T-cell (primary cell): ENCODE results near the gene STMN3. TPM values are rescaled to one million over a fixed set of nuclear protein-coding genes. Genes with fewer than 3 reads are reported as not detected.
"Not testable (repeated sequence)": the region's sequence is repeated elsewhere in the genome, so short reads cannot be mapped to it uniquely, and the experiment has no call there.

Experiments
- ATAC-seq, 4 experiments: fragments of 200-7000 bp in 3 of 4; fragments of 150-1000 bp in 1 of 4; cut with Tn5 transposase; replicated peaks in 1 of 4; 1 replicate in 3 of 4; 2 replicates in 1 of 4; pipeline ENCODE4 v1.10.0; 2021; ENCODE audit warnings: moderate library complexity in 3 of 4, mild to moderate bottlenecking in 2 of 4, moderate number of reproducible peaks in 1 of 4
- CTCF ChIA-PET, 2 donors: fragments of 300-600 bp; sonication (Branson Sonifier 250); formaldehyde crosslinking; loops; one replicate each; lab custom pipeline; 2022; ENCODE audit warnings: antibody characterized with exemption in 2 of 2; lab: Charles Lee
- POLR2A ChIA-PET, 2 donors: fragments of 300-600 bp; sonication (Branson Sonifier 250); formaldehyde crosslinking; loops; one replicate each; lab custom pipeline; 2022; ENCODE audit warnings: antibody characterized with exemption in 2 of 2; lab: Charles Lee
- DNase-seq, 35 experiments: peaks; one replicate each; pipeline versions ENCODE4 v3.0.0 to v3.0.0-alpha.2; 2013 to 2023
- H3K27ac ChIP-seq: one replicate; pipeline ENCODE4 v1.5.1; 2013; ENCODE audit warnings: low read length
- H3K27me3 ChIP-seq, 2 experiments: replicated peaks in 1 of 2; 1 replicate in 1 of 2; 2 replicates in 1 of 2; pipeline versions ENCODE4 v1.6.1 to v1.7.0; 2013; ENCODE audit warnings: low read length in 1 of 2, mixed read lengths in 1 of 2; ENCODE audit not compliant: control insufficient read depth in 2 of 2, insufficient read depth in 2 of 2; ENCODE audit errors: extremely low read depth in 1 of 2
- H3K36me3 ChIP-seq, 2 donors: 1 replicate in 1 of 2; 2 replicates in 1 of 2; pipeline versions ENCODE4 v1.6.1 to v1.7.0; 2013; ENCODE audit warnings: low read length in 1 of 2; ENCODE audit not compliant: control insufficient read depth in 2 of 2, insufficient read depth in 1 of 2; ENCODE audit errors: extremely low read depth in 1 of 2
- H3K4me1 ChIP-seq, 2 experiments: 1 replicate in 1 of 2; 2 replicates in 1 of 2; pipeline versions ENCODE4 v1.6.1 to v1.7.0; 2013; ENCODE audit warnings: low read length in 2 of 2, mixed read lengths in 1 of 2; ENCODE audit not compliant: insufficient read depth in 2 of 2, control insufficient read depth in 1 of 2; ENCODE audit errors: extremely low read depth in 1 of 2
- H3K4me3 ChIP-seq, 2 donors: 1 replicate in 1 of 2; 2 replicates in 1 of 2; pipeline versions ENCODE4 v1.5.1 to v1.7.0; 2013; ENCODE audit warnings: mild to moderate bottlenecking in 2 of 2, low read length in 1 of 2, moderate library complexity in 1 of 2; ENCODE audit not compliant: control insufficient read depth in 1 of 2; ENCODE audit errors: extremely low read depth in 1 of 2
- H3K9me3 ChIP-seq: 2 replicates; pipeline ENCODE4 v1.7.0; 2013
- H3K27ac Mint-ChIP-seq, 2 donors: one replicate each; pipeline ENCODE4 v1.8.0; 2020 to 2021; ENCODE audit warnings: mild to moderate bottlenecking in 2 of 2, mixed read lengths in 2 of 2
- H3K27me3 Mint-ChIP-seq, 2 donors: one replicate each; pipeline ENCODE4 v1.8.0; 2021 to 2022; ENCODE audit warnings: mixed read lengths in 2 of 2
- H3K36me3 Mint-ChIP-seq: one replicate; pipeline ENCODE4 v1.8.0; 2021; ENCODE audit warnings: mixed read lengths
- H3K4me1 Mint-ChIP-seq, 3 donors: one replicate each; pipeline ENCODE4 v1.8.0; 2020 to 2022; ENCODE audit warnings: mixed read lengths in 3 of 3, mild to moderate bottlenecking in 1 of 3
- H3K4me3 Mint-ChIP-seq, 3 donors: one replicate each; pipeline ENCODE4 v1.8.0; 2020 to 2022; ENCODE audit warnings: mild to moderate bottlenecking in 3 of 3, mixed read lengths in 3 of 3, moderate library complexity in 3 of 3
- H3K9me3 Mint-ChIP-seq, 3 donors: one replicate each; pipeline ENCODE4 v1.8.0; 2020 to 2022; ENCODE audit warnings: mixed read lengths in 3 of 3
- WGBS: methylation state at CpG from one replicate; pipeline ENCODE4 v1.1.5; 2013; ENCODE audit warnings: missing lambda C conversion rate; ENCODE audit not compliant: insufficient coverage; 5-methylcytosine and 5-hydroxymethylcytosine counted together
- total RNA-seq, 35 experiments: library from RNA in 6 of 35; stranded (reverse) in 6 of 35; fragments of 120-200 nt in 1 of 35; gene quantifications; one replicate each; pipeline versions ENCODE4 v1.2.1 to v1.2.4 and lab custom pipeline; 2013 to 2026

Gene STMN3
- total RNA-seq, 5 donors from 2014 or later (not counting 1 experiment from before 2014, with no cell fraction given) = 92.9 to 121 (median 107) TPM

GRCh38 chr20:63612276-63612931 is 40.8 kb downstream of the STMN3 start:
- H3K27me3 Mint-ChIP-seq = no peaks in the 10 kb centered on the region
- WGBS = 93% methylated on average over 14 of the region's 20 CpGs
- no peak overlapping the region for H3K27ac Mint-ChIP-seq
- H3K4me3 Mint-ChIP-seq = no peak overlapping the region
- Histone ChIP-seq H3K36me3 (peaks cover 23 to 30% of the 10 kb centered on the region in 2 donors), H3K27me3 (no peaks in the 10 kb centered on the region), H3K4me1 (peaks cover 0 to 6% of the 10 kb centered on the region in 2 experiments), H3K4me3 (no peak overlapping the region), H3K9me3 (no peaks in the 10 kb centered on the region), H3K27ac (no peak overlapping the region)
- H3K9me3 Mint-ChIP-seq = no peaks in the 10 kb centered on the region
- CTCF ChIA-PET = interaction anchor here in 1 of 2 donors (0.5 kb wide), 1 partner anchor 74 kb away, joined by 3 read pairs; no protein-coding TSS in a partner anchor
- H3K4me1 Mint-ChIP-seq = peaks cover 4 to 8% (median 6%) of the 10 kb centered on the region in 3 donors
- POLR2A ChIA-PET = interaction anchor here in 1 of 2 donors (0.6 kb wide), 1 partner anchor 8 kb away, joined by 3 read pairs; no protein-coding TSS in a partner anchor
- H3K36me3 Mint-ChIP-seq = peaks cover 21% of the 10 kb centered on the region
- ATAC-seq (no peak), DNase-seq (peak in 1 of 35 experiments; percentile 21)

GRCh38 chr20:63611646-63612045 is 41.6 kb downstream of the STMN3 start:
- no peak overlapping the region for H3K4me3 ChIP-seq
- Mint-ChIP-seq H3K36me3 (peaks cover 21% of the 10 kb centered on the region), H3K4me3 (no peak overlapping the region), H3K27ac (no peak overlapping the region), H3K9me3 (no peaks in the 10 kb centered on the region), H3K4me1 (peaks cover 6 to 11% (median 7%) of the 10 kb centered on the region in 3 donors), H3K27me3 (no peaks in the 10 kb centered on the region)
- H3K4me1 ChIP-seq = peaks cover 0 to 8% of the 10 kb centered on the region in 2 experiments
- no peaks in the 10 kb centered on the region for H3K9me3 ChIP-seq
- peaks cover 20 to 23% of the 10 kb centered on the region in 2 donors for H3K36me3 ChIP-seq
- ChIA-PET POLR2A (interaction anchor here in 1 of 2 donors (0.6 kb wide), 1 partner anchor 7 kb away, joined by 3 read pairs; no protein-coding TSS in a partner anchor), CTCF (interaction anchor here in 1 of 2 donors (0.5 kb wide), 1 partner anchor 73 kb away, joined by 3 read pairs; no protein-coding TSS in a partner anchor)
- no peak overlapping the region for H3K27ac ChIP-seq
- DNase-seq = no peak
- no peaks in the 10 kb centered on the region for H3K27me3 ChIP-seq
- ATAC-seq = no peak
- 100% methylated on average over 8 of the region's 10 CpGs for WGBS

- 97% methylated on average over 17 of the region's 17 CpGs for WGBS
- POLR2A ChIA-PET = no interaction called here
- Mint-ChIP-seq H3K27me3 (no peaks in the 10 kb centered on the region), H3K4me3 (no peak overlapping the region), H3K27ac (no peak overlapping the region), H3K36me3 (peaks cover 15% of the 10 kb centered on the region), H3K9me3 (no peaks in the 10 kb centered on the region), H3K4me1 (peaks cover 6 to 13% (median 7%) of the 10 kb centered on the region in 3 donors)
- H3K27me3 ChIP-seq = no peaks in the 10 kb centered on the region
- DNase-seq (no peak), ATAC-seq (no peak)
- CTCF ChIA-PET = no interaction called here
- H3K4me1 ChIP-seq = peaks cover 0 to 8% of the 10 kb centered on the region in 2 experiments
- H3K4me3 ChIP-seq = no peak overlapping the region
- no peak overlapping the region for H3K27ac ChIP-seq
- H3K36me3 ChIP-seq = peaks cover 16 to 17% of the 10 kb centered on the region in 2 donors
- H3K9me3 ChIP-seq = no peaks in the 10 kb centered on the region
These were observed 42.4 kb downstream of the STMN3 start for GRCh38 chr20:63610581-63611435.

GRCh38 chr20:63606686-63607085 is 46.5 kb downstream of the STMN3 start:
- Mint-ChIP-seq H3K27ac (no peak overlapping the region), H3K36me3 (peaks cover 12% of the 10 kb centered on the region), H3K4me3 (no peak overlapping the region), H3K9me3 (no peaks in the 10 kb centered on the region), H3K27me3 (no peaks in the 10 kb centered on the region), H3K4me1 (peaks cover 0 to 12% (median 6%) of the 10 kb centered on the region in 3 donors)
- no CpG with 5 or more reads among the region's 9 CpGs for WGBS
- Histone ChIP-seq H3K4me1 (peaks cover 0 to 10% of the 10 kb centered on the region in 2 experiments), H3K27me3 (no peaks in the 10 kb centered on the region), H3K4me3 (no peak overlapping the region), H3K9me3 (no peaks in the 10 kb centered on the region), H3K27ac (no peak overlapping the region), H3K36me3 (peaks cover 7 to 23% of the 10 kb centered on the region in 2 donors)
- ATAC-seq (no peak), DNase-seq (no peak)
- POLR2A ChIA-PET = no interaction called here
- CTCF ChIA-PET = no interaction called here

GRCh38 chr20:63602321-63602720 is 50.9 kb downstream of the STMN3 start:
- no peaks in the 10 kb centered on the region for H3K27me3 Mint-ChIP-seq
- Histone ChIP-seq H3K9me3 (no peaks in the 10 kb centered on the region), H3K27me3 (no peaks in the 10 kb centered on the region), H3K4me1 (peaks cover 0 to 10% of the 10 kb centered on the region in 2 experiments), H3K36me3 (peaks cover 6 to 46% of the 10 kb centered on the region in 2 donors), H3K4me3 (no peak overlapping the region), H3K27ac (peak overlapping the region; percentile 31)
- no peaks in the 10 kb centered on the region for H3K9me3 Mint-ChIP-seq
- CTCF ChIA-PET = no interaction called here
- H3K36me3 Mint-ChIP-seq = peaks cover 34% of the 10 kb centered on the region
- H3K27ac Mint-ChIP-seq = peak overlapping the region in 1 of 2 donors; percentile 44
- peaks cover 0 to 12% (median 6%) of the 10 kb centered on the region in 3 donors for H3K4me1 Mint-ChIP-seq
- ATAC-seq = no peak
- WGBS = 94% methylated on average over 3 of the region's 3 CpGs
- no peak for DNase-seq
- POLR2A ChIA-PET = no interaction called here
- no peak overlapping the region for H3K4me3 Mint-ChIP-seq

- H3K4me3 ChIP-seq, H3K4me1 Mint-ChIP-seq, H3K4me3 Mint-ChIP-seq, CTCF ChIA-PET, H3K4me1 ChIP-seq, H3K27me3 Mint-ChIP-seq, H3K9me3 ChIP-seq, POLR2A ChIA-PET, ATAC-seq, H3K27me3 ChIP-seq, H3K9me3 Mint-ChIP-seq: not testable (repeated sequence)
- peak in 17 of 35 experiments; percentile 8 to 44 (median 23) for DNase-seq
- WGBS = 0% methylated on average over 2 of the region's 8 CpGs
- peaks cover 34% of the 10 kb centered on the region for H3K36me3 Mint-ChIP-seq
- peak overlapping the region; percentile 31 for H3K27ac ChIP-seq
- peaks cover 6 to 47% of the 10 kb centered on the region in 2 donors for H3K36me3 ChIP-seq
- H3K27ac Mint-ChIP-seq = peak overlapping the region in 1 of 2 donors; percentile 44
These were observed 51.5 kb downstream of the STMN3 start for GRCh38 chr20:63601679-63602078.
